ENCODE data around the gene PSMF1.

Gene PSMF1

DNA sequence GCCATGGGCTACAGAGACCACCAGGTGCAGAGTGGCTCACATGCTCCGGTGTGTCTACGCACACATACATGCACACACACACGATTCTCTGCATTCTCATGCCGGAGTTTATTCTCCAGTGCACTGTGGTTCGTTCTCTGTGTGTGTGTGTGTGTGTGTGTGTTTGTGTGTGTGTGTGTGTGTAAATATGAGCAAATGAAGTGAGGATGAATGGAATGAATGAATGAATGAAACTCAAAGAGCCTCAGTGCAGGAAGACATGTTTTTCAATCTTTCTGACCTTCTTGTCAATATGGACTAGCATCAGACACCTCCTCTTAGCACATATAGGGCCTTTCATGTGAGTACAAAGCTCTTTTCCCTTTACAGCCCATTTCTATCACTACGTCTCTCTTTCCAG lies 64.8 kb downstream of the PSMF1 start:
- TF ChIP-seq, protein P1, sequence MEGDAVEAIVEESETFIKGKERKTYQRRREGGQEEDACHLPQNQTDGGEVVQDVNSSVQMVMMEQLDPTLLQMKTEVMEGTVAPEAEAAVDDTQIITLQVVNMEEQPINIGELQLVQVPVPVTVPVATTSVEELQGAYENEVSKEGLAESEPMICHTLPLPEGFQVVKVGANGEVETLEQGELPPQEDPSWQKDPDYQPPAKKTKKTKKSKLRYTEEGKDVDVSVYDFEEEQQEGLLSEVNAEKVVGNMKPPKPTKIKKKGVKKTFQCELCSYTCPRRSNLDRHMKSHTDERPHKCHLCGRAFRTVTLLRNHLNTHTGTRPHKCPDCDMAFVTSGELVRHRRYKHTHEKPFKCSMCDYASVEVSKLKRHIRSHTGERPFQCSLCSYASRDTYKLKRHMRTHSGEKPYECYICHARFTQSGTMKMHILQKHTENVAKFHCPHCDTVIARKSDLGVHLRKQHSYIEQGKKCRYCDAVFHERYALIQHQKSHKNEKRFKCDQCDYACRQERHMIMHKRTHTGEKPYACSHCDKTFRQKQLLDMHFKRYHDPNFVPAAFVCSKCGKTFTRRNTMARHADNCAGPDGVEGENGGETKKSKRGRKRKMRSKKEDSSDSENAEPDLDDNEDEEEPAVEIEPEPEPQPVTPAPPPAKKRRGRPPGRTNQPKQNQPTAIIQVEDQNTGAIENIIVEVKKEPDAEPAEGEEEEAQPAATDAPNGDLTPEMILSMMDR (IDR thresholded peaks at IDR 0.05; ENCODE audit: extremely low read depth, missing control alignments) = no peak
- DNase-seq (ENCODE audit: low spot score) = no peak

DNA sequence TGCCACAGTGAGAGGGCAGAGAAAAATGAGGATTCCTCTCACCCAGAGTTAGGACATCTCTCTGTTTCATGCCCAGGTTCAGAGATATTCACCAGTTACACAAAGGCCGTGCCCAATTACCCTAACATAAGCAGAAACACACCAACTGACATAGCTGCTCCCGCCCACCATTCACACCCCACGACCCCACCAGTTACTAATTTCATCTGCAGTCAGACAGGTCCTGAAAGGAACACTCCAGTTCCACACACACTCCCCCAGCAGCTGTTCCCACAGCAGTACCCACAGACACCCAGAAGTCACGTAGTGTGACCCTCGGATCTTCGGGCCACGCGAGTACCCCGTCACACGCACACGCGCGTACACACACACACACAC lies 65.8 kb downstream of the PSMF1 start:
- TF ChIP-seq, protein P1 (IDR thresholded peaks at IDR 0.05; ENCODE audit: extremely low read depth, missing control alignments) = no peak
- DNase-seq (ENCODE audit: low spot score) = no peak

DNA sequence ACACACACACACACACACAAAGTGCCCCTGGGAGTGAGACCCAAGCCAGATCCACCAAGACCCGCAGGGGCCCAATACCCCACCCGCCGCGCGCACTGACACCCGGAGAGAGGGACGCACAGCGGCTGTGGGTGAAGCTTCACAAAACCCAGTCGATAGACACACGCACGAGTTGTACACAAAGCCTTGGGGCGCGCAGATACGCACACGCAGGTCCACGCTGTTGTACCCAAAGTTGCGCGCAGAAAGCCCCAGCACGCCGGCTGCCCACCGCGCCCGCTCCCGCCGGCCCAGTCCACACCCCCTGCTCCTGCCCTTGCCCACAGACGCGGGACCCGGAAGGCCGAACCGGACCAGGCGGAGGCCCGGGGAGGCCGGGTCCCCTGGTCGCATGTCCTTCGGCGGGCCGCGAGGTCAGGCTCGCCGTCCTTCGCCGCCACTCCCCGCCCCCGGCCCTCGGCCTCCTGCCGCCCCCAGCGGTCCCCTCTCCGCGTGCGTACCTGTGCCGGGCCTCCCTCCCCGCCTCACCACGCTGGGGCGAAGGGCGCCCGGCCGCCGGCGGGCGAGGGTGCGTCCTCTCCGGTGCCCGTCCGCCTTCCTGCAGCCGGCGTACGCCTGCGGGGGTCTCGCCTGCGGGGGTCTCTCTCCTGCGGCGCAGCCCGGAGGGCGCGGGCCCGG lies 66.4 kb downstream of the PSMF1 start, which contains the start of gene TMEM74B:
TMEM74B (minus strand) TSS at position 344 of the 678 bp plus-strand sequence. CDS start 1,180 bp downstream, outside the sequence.
- no peak for DNase-seq (ENCODE audit: low spot score)
- TF ChIP-seq, protein P1 (IDR thresholded peaks at IDR 0.05; ENCODE audit: extremely low read depth, missing control alignments) = no peak

DNA sequence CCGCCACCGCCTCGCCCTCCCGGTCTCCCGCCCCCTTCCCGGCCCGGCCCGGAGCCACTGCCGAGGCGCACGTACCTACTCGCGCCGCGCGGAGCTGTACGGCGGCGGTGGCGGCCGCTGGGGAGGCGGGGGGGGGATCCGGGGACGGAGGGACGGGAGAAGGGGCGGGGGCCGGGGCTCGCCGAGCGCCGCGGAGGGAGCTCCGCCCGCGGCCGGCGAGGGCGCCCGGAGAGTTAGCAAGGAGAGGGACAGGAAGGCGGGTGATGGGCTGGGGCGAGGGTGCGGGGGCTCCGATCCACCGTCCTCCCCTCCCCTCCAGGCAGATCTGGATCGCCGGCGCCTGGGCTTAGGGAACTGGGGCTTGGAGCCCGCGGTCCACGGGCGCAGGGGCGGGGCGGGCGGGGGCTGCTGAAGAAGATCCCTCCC lies 66.9 kb downstream of the PSMF1 start:
- DNase-seq (ENCODE audit: low spot score) = peak; percentile 56
- TF ChIP-seq, protein P1 (IDR thresholded peaks at IDR 0.05; ENCODE audit: extremely low read depth, missing control alignments) = no peak

DNA sequence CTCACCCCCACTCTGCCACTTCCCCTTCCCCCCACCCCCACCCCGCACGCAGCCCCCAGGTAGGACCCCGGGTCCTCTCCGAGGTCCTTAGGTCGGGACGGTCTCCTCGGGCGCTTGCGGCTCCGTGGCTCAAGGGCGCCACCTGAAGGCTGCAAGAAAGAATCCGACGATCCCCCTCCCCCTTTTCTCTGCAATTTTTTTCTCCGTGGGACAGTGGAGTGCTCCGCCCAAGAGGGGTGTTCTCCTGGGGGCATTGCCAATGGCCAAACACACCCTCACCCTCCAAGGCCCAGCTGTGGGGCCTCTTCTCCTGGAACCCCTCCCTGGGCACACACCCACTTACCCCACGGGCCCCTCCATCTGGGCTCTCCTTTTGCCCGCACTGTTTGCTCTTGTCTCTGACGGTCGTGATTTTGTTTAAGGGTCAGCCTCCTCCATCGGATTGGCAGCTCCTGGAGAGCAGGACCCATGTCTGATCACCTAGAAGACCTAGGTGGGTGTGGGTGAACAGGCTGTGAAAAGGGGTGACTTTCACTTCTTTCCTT lies 67.5 kb downstream of the PSMF1 start:
- TF ChIP-seq, protein P1 (IDR thresholded peaks at IDR 0.05; ENCODE audit: extremely low read depth, missing control alignments) = peak; percentile 50
- DNase-seq (ENCODE audit: low spot score) = peak; percentile 83

DNA sequence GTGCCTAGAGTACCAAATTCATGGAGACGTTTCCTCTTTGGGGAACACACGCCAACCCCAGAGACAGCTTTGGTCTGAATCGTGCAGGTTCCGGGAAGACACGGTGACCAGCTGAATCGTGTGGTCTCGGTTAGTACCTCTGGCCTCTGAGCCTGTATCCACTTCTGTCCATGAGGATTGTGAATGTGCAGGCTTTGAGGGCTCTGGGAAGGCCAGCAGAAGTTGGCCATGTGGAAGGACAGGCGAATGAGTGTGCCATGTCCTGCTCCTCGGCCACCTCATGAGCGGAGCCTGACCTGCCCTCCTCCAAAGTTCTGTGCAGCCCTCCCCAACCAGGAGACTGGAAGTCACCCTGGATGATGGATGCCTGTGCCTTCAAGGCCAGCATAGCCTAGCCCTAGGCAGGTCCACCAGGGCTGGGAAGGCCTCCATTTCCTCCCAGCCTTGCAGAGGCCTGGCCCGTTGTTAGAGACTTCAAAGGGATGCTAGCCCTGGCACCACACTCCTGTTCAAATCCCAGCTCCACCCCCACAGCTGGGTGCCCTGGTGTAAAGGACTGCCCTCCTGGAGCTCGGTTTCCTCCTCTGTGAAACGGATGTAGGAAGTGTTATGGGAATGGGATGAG lies 68.1 kb downstream of the PSMF1 start:
- DNase-seq (ENCODE audit: low spot score) = no peak
- TF ChIP-seq, protein P1 (IDR thresholded peaks at IDR 0.05; ENCODE audit: extremely low read depth, missing control alignments) = no peak

DNA sequence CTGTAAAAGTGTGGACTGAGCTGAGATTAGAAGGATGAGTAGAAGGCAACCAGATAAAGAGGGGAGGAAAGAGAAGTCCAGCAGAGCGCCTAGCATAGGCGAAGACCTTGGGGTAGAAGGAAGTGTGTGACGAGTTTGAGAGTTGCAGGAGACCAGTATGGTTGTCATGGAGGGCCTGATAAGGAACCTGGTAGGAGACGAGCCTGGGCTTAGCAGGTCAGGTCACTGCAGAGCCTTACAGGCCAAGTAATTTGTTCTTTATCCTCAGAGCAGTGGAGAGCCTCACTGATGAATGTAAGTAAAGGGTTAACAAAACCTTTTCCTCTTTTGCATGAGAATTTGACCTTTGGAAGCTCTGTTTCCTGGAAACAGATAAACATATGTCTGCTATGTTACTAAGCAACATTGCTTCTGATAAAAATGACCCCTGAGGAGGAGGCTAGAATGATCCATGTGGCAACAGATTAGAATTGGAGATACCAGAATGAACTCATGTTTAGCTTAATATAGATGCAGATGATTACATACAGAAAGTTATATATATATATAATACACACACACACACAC lies 69.3 kb downstream of the PSMF1 start:
- TF ChIP-seq, protein P1 (IDR thresholded peaks at IDR 0.05; ENCODE audit: extremely low read depth, missing control alignments) = no peak
- no peak for DNase-seq (ENCODE audit: low spot score)

Data from GM20000 (cell line).